Keratinocyte (primary cell): ENCODE data around the gene LMAN1. TPM values are rescaled to one million over a fixed set of nuclear protein-coding genes. Genes with fewer than 3 reads are reported as not detected.
A peak's percentile ranks its signal among the peaks of the same experiment; 100 is the strongest.

Source experiments
- DNase-seq: peaks from one replicate; pipeline ENCODE4 v3.0.0-alpha.2; 2011; ENCODE audit warnings: low read depth, missing footprints, low spot score
- FAIRE-seq: peaks from 2 replicates; lab custom pipeline; 2011; peaks lifted over from hg19 to GRCh38; lab: Jason Lieb, UNC
- H2AFZ ChIP-seq: 2 replicates; pipeline ENCODE4 v1.6.0; 2012; ENCODE audit warnings: low read length, control low read depth, inconsistent platforms; ENCODE audit not compliant: control insufficient read depth
- H3K27ac ChIP-seq: 2 replicates; pipeline ENCODE4 v1.5.1; 2011; ENCODE audit warnings: low read length; ENCODE audit not compliant: control insufficient read depth, insufficient read depth
- H3K27me3 ChIP-seq: 3 replicates; pipeline ENCODE4 v1.6.0; 2011; ENCODE audit warnings: low read length; ENCODE audit not compliant: control insufficient read depth, insufficient read depth; ENCODE audit errors: extremely low read depth
- H3K36me3 ChIP-seq, 2 experiments: 2 replicates in 1 of 2; 3 replicates in 1 of 2; pipeline ENCODE4 v1.5.1; 2011; ENCODE audit warnings: low read length in 2 of 2, mild to moderate bottlenecking in 1 of 2; ENCODE audit not compliant: control insufficient read depth in 2 of 2, insufficient read depth in 2 of 2; ENCODE audit errors: extremely low read depth in 1 of 2
- H3K4me1 ChIP-seq: 3 replicates; pipeline ENCODE4 v1.5.1; 2011; ENCODE audit warnings: low read length; ENCODE audit not compliant: control insufficient read depth, insufficient read depth; ENCODE audit errors: extremely low read depth
- H3K4me2 ChIP-seq: 3 replicates; pipeline ENCODE4 v1.6.0; 2011; ENCODE audit warnings: low read depth, low read length; ENCODE audit not compliant: control insufficient read depth, insufficient read depth; ENCODE audit errors: extremely low read depth
- H3K4me3 ChIP-seq, 3 experiments: fragments of 200-600 bp in 1 of 3; sonication (generic) in 1 of 3; 2 replicates in 2 of 3; 3 replicates in 1 of 3; pipeline ENCODE4 v1.5.1; 2011 to 2016; ENCODE audit warnings: low read length in 3 of 3, mild to moderate bottlenecking in 3 of 3, control low read depth in 2 of 3, inconsistent platforms in 1 of 3, low read depth in 1 of 3, mixed read lengths in 1 of 3, mixed run types in 1 of 3, moderate library complexity in 1 of 3; ENCODE audit not compliant: control insufficient read depth in 2 of 3, insufficient read depth in 2 of 3; ENCODE audit errors: extremely low read depth in 1 of 3
- H3K79me2 ChIP-seq: 2 replicates; pipeline ENCODE4 v1.6.0; 2012; ENCODE audit warnings: low read length; ENCODE audit not compliant: control insufficient read depth, insufficient read depth
- H3K9ac ChIP-seq: 3 replicates; pipeline ENCODE4 v1.6.0; 2011; ENCODE audit warnings: low read length; ENCODE audit not compliant: control insufficient read depth, insufficient read depth; ENCODE audit errors: extremely low read depth
- H3K9me1 ChIP-seq: 3 replicates; pipeline ENCODE4 v1.6.0; 2011; ENCODE audit warnings: low read length; ENCODE audit not compliant: control insufficient read depth, insufficient read depth; ENCODE audit errors: extremely low read depth
- H3K9me3 ChIP-seq: 2 replicates; pipeline ENCODE4 v1.5.1; 2012; ENCODE audit warnings: low read depth, low read length; ENCODE audit not compliant: control insufficient read depth
- H4K20me1 ChIP-seq: 3 replicates; pipeline ENCODE4 v1.6.0; 2011; ENCODE audit warnings: low read length; ENCODE audit not compliant: control insufficient read depth, insufficient read depth; ENCODE audit errors: extremely low read depth
- CTCF ChIP-seq, 3 experiments: IDR thresholded peaks in 1 of 3; conservative IDR thresholded peaks in 1 of 3; optimal IDR thresholded peaks in 1 of 3; 2 replicates in 2 of 3; 3 replicates in 1 of 3; pipeline versions ENCODE3 to v1.5.1; 2011; ENCODE audit warnings: low read length in 3 of 3, mild to moderate bottlenecking in 3 of 3, moderate library complexity in 2 of 3, control low read depth in 1 of 3, inconsistent platforms in 1 of 3; ENCODE audit not compliant: insufficient read depth in 2 of 3; ENCODE audit errors: extremely low read depth in 1 of 3
- EZH2 ChIP-seq: IDR thresholded peaks from one replicate; pipeline ENCODE4 v1.6.1; 2012; ENCODE audit warnings: inconsistent platforms, mild to moderate bottlenecking, low read length, moderate library complexity
- dilution Hi-C: fragments of 300-500 bp; cut with MboI; formaldehyde crosslinking; loops from one replicate; pipeline ENCODE4 v1.7.0; 2020; ENCODE audit warnings: low sequenced_read_pairs; ENCODE audit not compliant: extremely low pct_ligation_motif_present
- polyA plus RNA-seq, 5 experiments: library from polyadenylated mRNA; depleted of rRNA in 3 of 5; stranded (reverse) in 3 of 5; stranded (forward) in 1 of 5; unstranded in 1 of 5; fragments of >200 nt; gene quantifications; 1 replicate in 1 of 5; 2 replicates in 3 of 5; 3 replicates in 1 of 5; pipeline versions ENCODE4 v1.2.1 to v1.2.3, GENCODE V29; 2011 to 2012; ENCODE audit warnings: missing spikeins in 2 of 5, low read depth in 1 of 5, low replicate concordance in 1 of 5

LMAN1 gene
- polyA plus RNA-seq, 1 donor (not counting 4 experiments of a cell fraction or from before 2014, with no cell fraction given): 55.6 TPM

- dilution Hi-C loops: no loop called here
- Histone ChIP-seq H3K36me3 (no peaks in the 10 kb centered on the region), H3K9ac (no peak overlapping the region), H3K79me2 (no peaks in the 10 kb centered on the region), H3K4me3 (no peak overlapping the region), H3K27me3 (no peaks in the 10 kb centered on the region), H3K4me1 (no peaks in the 10 kb centered on the region), H4K20me1 (no peaks in the 10 kb centered on the region), H3K9me1 (no peaks in the 10 kb centered on the region), H3K4me2 (no peak overlapping the region), H3K27ac (no peak overlapping the region), H2AFZ (no peak overlapping the region), H3K9me3 (no peaks in the 10 kb centered on the region)
- no peak for FAIRE-seq
- DNase-seq: no peak
- TF ChIP-seq CTCF (optimal IDR thresholded peaks at IDR 0.05 in 1 of 3, IDR thresholded peaks at IDR 0.05 in 1 of 3, conservative IDR thresholded peaks at IDR 0.05 in 1 of 3; ENCODE audit: extremely low read depth in 1 of 3, insufficient read depth in 2 of 3, low read length in 3 of 3) (peak in 1 of 3 experiments; percentile 18), EZH2 (no peak)
Measured at GRCh38 chr18:59382383-59382782, 23.3 kb upstream of the LMAN1 start.

- TF ChIP-seq EZH2: no peak
- TF ChIP-seq CTCF (optimal IDR thresholded peaks at IDR 0.05 in 1 of 3, IDR thresholded peaks at IDR 0.05 in 1 of 3, conservative IDR thresholded peaks at IDR 0.05 in 1 of 3; ENCODE audit: extremely low read depth in 1 of 3, insufficient read depth in 2 of 3, low read length in 3 of 3): no peak
- no peaks in the 10 kb centered on the region for H3K4me1 ChIP-seq
- no peak overlapping the region for H3K27ac ChIP-seq
- H3K36me3 ChIP-seq: no peaks in the 10 kb centered on the region
- DNase-seq (no peak), FAIRE-seq (no peak)
- dilution Hi-C loops: no loop called here
- no peaks in the 10 kb centered on the region for H4K20me1 ChIP-seq
- H3K27me3 ChIP-seq: no peaks in the 10 kb centered on the region
- no peaks in the 10 kb centered on the region for H3K79me2 ChIP-seq
- no peak overlapping the region for H2AFZ ChIP-seq
- H3K9ac ChIP-seq: no peak overlapping the region
- H3K4me3 ChIP-seq: no peak overlapping the region
- no peaks in the 10 kb centered on the region for H3K9me3 ChIP-seq
- H3K4me2 ChIP-seq: no peak overlapping the region
- no peaks in the 10 kb centered on the region for H3K9me1 ChIP-seq
Measured at GRCh38 chr18:59381949-59382348, 22.9 kb upstream of the LMAN1 start.
